ENCODE data around the gene KLHL29.
"Not testable (repeated sequence)": the region's sequence is repeated elsewhere in the genome, so short reads cannot be mapped to it uniquely, and the experiment has no call there.

The KLHL29 gene

DNA sequence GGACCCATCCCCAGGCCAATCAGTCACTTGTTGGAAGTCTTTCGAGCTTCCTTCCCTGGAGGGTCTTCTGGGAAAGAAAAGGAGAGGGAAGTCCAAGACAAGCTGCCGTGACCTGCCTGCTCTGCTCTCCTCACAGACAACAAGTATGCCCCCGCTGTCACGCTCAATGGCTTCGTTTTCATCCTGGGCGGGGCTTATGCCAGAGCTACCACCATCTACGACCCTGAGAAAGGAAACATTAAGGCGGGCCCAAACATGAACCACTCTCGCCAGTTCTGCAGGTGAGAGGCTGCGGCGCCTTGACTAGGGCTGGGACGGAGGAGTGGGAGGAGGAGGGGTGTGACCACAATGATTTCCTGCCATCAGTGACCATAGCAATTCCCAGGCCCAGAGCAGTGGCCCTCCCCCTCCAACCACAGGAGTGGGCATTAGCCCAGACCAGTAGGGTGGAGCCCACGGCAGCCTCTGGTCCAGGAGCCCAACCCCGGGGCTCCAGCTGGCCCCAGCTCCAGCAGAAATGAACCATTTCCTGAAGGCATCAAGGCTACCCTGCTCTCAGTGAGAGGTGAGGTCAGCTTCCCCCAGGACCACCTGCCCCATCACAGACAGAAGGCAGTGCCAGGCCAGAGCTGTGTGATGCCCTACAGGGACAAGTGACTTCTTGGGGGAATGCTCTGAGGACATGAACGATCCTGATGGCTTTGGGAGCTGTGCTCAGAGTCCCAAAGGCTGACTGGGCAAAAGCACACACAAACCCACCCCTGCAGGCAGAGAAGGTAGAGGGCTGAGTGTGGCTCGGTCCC, 318.8 kb downstream of the KLHL29 start:
- no peak for DNase-seq

DNA sequence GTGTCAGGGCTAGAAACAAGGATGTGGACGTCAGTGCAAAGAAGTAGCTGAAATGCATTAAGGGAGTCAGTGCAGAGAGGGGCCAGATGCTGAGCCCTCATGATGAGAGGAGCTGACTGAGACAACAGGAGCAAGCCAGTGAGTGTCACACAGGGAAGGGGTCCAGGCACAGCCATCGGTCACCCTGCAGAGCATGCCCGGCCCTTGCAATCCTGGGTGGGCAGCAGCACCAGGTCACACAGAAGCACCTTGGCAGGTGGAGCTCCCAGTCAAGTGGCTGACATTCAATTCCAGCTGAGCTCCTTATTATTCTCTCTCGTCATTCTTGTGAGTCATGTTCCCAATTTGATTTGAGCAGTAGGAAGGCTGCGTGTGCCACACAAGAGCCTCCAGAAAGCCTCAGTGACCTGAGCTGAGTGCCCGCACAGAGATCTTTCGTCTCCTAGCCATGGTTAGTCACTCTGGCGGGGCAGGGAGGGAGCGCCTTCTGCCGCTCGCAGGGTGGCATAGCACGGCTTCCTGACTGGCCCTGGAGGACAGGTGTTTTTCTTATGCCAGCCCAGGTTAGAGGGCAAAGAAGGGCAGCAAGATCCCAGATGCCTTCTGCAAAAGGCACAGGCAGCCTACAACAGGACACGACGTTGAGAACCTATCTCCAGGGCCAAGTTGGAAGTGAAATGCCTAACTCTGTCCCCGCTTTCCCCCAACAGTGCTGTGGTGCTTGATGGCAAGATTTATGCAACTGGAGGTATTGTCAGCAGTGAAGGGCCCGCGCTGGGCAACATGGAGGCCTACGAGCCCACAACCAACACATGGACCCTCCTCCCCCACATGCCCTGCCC, 321.0 kb downstream of the KLHL29 start:
- no peak for DNase-seq

DNA sequence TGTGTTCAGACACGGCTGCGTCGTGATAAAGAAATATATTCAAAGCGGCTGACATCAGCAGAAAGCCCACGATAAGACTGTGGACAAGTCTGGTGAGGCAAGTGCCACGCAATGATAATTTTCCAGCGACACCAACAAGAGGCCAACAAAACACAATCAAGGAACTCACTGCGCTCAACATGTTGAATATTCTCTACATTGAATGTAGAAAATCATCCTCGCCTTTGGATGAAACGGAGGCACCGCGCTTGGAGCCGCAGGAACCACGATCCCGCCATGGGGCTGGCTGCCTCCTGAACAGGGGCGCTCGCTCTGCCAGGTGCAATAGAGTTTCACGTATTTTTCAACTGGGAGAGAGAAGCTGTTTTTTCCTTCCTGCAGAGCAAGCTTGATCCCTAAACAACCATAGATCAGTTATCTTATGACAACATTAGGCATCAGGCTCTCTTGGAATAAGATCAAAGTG, 321.7 kb downstream of the KLHL29 start:
- DNase-seq, result no peak

DNA sequence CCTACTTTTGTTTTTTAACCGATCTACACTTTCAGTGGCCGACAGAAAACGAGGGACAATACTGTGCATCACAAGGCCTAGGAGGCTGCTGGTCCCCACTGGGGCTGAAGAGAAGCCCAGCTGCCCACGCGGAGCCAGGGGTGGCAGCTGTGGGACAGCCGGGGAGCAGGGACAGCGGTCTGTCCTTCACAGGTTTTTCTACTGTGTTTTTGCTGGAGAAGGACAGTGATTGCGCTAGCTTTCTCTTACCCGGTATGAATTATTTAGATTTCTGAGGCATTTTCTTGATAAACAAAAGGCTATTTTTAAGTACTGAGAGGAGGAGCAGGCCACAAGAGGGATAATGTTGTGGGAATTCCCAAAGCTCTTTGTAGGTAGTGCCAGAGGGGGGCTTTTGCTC, 322.1 kb downstream of the KLHL29 start:
- DNase-seq, result no peak

DNA sequence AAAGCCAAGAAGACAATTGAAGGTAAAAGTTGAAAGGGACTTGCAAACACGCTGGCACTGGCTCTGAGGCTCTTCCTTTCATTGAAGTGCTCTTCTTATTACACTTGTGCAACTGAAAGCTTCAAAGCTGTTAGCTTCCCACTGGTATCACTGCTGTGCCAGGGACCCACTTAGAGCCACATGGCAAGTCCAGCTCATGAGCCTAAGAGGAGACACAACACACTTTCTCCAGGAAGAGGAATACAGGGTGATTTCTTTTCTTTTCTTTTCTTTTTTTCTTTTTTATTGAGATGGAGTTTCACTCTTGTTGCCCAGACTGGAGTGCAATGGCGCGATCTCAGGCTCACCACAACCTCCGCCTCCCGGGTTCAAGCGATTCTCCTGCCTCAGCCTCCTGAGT, 323.8 kb downstream of the KLHL29 start:
- no peak for DNase-seq

DNA sequence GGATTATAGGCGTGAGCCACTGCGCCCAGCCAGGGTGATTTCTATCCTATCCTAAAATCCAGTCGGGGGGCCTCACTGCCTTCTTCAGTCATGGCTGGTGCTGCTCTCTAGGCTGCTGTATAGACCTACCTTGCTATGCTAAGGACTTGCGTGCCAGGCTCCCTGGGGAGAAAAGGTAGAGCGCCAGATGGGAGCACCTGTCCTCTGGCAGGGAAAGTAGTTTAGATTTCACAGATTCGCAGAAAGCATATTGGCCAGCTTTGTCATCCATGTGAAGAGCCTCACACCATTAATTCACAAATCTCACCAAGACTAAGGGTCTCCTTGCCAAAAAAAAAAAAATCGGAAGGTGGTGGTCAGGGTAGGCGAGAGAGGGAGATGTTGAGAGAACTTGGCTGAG, 324.3 kb downstream of the KLHL29 start:
- DNase-seq, result no peak

DNA sequence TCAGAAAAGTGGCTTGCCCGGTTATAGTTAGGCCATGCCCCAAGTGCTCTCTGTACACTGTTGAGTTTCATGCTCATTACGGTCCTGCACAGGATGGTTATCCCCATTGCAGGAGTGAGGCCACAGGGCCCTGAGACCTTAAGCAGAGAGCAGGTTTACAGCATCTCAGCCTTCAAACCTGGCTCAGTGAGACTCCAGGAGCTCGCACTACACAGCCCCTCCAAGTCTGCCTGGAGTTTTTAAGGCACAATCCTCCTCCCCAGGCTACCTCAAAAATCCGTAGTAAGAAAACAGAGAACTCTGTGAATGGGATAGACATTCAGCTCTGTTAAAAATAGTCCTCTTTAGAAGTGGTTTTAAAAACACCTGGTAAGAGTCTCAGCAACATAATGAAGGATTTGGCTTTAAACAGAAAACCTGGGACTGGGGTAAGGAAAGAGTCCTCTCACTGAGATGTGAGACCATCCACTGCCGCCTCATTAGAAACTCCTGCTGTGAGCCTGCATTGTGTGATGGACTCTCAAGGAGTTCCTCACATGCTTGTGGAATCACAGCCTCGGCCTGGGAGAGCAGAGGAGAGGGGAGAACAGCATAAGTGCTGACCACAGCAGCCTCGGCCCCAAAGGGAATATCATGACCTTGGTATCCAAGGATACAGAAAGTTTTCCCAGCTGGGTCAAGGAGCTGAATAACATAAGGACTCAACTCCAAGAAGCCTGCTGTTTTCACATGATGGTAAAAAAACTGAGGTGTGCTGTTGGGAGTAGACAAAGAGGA, 327.2 kb downstream of the KLHL29 start:
- no peak for DNase-seq

DNA sequence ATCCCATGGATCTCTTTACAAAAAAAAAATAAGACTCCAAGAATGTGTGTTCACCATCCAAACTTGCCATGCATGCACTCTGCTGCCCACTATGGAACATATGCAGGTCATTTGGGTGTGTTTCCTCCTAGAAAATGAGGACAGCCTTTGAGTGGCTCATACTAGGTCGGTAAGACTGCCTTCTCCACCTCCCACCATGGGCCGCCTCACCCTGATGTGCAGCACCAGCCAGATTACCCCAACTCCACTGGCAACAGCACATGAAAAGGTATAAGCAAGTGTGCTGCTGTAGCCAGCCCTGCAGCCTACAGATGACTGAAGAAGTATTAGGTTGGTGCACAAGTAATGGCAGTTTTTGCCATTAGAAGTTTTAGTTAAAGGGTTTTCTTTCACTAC, 327.8 kb downstream of the KLHL29 start:
- DNase-seq, result no peak

DNA sequence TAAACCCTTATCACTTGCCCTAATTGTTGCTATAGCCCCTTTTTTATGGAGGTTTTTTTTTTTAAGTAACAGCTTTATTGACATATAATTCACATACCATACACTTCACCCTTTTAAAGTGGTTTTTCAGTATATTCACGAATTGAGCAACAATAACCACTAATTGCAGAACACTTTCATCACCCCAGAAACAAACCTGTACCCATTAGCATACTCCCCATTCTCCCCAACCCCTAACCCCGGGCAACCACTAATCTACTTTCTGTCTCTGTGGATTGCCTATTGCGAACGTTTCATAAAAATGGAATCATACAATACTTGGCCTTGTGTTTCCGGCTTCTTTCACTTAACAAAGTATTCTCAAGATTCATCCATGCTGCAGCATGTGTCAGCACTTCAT, 328.4 kb downstream of the KLHL29 start:
- DNase-seq, result no peak

DNA sequence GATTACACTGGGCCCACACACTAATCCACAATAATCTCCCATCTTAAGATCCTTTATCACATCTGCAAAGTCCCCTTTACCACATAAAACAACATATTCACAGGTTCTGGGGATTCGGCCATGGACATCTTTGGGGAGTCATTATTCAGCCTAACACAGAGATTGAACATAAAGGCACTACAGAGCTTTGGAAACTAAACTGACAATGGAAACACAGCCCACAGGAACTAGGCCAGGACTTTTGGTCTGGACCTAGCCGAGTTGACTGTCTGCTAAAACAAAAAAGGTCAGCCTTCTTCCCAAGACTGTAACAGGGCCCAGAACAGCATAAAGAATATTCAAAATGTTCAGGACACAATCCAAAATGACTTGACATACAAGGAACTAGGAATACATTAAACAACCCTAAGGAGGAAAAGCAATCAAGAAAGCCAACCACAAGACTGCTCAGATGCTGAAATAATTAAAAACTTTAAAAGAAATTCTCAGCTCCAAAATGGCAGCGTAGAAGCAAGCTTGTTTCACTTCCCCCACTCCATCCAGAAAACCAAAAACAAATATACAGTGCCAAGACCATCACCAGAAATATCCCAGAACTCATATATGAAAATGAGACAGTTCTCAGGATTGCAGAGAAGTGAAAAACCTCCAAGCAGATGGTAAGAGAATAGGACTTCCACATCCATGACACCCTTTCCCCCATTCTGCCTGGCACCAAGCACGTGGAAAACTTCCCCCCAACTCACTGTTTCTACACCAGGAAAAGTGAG, 334.1 kb downstream of the KLHL29 start:
- no peak for DNase-seq

DNA sequence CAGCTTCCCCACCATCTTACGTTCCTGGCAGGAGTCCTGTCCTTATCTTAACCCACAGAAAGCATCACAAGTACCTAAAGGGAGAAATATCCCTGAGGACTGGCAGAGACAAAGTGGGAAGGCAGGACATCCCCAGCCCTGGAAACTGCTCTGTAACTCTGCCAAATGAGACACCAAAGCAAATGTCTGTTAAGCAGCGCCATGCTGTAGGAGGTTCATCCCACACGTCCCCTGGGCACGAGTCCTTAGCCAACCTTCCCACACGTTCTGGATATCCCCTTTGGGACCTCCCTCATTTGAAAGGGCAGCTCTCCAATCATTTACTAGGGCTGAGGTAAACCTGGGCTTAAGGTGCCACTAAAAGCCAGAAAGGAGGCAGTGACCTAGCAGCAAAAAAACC, 334.7 kb downstream of the KLHL29 start:
- no peak for DNase-seq

DNA sequence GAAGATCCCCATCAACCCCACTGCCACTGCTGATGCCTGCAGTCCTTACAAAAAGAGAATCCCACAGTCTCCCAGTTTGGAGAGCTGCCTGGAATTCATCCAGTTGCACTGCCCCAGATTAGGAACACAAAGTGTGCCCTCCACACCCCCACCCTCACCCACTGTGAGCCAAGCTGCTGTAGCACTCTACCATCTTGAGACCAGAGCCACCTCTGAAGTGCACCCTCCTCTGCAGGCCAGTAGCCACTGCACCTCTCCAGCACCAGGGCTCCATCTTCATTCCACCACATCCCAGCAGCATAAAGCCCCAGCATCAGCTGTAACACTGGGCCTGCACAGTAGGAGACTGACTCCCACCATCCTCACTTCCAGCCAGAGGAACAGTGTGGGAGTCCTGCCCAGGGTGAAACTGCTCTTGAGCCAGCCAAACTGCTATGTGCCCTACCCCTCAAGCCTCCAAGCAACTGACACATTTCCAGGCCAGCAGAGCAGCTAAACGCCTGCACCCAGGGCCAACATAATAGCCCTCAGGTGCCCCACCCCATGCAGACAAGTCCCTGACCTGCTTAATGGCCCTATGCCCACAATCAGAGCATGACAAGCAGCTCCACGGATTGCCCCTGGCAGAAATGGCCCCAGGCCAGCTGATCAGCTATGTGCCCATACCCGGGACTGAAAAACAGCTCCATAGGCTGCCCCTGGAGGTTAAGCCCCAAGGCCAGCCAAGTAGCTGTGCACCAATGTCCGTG, 335.9 kb downstream of the KLHL29 start:
- DNase-seq, result no peak

DNA sequence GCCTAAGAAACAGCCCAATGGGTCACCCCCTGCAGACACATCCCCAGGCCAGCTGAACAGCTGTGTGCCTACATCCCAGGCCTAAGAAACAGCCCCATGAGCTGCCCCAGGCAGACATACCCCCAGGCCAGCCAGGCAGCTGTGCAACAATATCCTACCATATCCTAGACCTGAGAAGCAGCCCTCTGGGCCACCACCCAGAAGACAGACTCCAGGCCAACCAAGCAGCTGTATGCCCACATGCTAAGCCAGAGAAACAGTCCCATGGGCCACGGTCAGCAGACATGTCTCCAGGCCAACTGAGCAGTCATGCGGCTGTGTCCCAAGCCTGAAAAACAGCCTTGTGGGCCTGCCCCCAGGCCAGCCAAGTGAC, 336.5 kb downstream of the KLHL29 start:
- no peak for DNase-seq

DNA sequence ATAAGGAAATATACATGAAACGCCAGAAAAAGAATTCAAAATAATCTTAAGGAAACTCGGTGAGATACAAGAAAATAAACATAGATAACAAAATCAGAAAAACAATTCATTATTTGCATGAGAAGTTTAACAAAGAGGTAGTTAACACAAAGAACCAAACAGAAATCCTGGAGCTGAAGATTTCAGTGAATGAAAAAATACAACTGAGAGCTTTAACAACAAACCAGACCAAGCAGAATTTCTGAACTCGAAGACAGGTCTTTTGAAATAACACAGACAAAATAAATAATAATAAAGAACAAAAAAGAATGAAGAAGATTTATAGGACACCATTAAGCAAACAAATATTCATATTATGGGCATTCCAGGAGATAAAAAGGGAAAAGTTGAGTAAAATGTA, 337.3 kb downstream of the KLHL29 start:
- DNase-seq, result no peak

DNA sequence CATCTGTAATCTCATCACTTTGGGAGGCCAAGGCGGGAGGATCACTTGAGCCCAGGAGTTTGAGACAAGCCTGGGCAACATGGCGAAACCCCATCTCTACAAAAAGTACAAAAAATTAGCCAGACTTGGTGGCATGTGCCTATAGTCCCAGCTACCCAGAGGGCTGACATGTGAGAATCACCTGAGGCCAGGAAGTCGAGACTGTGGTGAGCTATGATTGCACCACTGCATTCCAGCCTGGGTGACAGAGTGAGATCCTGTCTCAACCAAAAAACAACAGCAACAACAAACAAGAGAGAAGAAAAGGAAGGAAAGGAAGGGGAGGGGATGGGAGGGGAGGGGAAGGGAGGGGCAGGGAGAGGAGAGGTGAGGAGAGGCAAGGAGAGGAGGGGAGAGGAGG, 338.1 kb downstream of the KLHL29 start:
- DNase-seq, result not testable (repeated sequence)

DNA sequence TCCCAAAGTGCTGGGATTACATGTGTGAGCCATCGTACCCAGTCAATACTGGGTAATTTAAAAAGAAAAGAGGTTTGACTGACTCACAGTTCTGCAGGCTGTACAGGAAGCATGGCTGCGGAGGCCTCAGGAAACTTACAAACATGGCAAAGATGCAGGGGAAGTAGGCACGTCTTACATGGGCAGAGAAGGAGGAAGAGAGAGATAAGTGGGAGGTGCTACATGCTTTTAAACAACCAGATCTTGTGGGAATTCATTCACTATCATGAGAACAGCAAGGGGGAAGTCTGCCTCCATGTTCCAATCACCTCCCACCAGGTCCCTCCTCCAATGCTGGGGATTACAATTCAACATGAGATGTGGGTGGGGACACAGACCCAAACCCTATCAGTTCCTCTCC, 349.4 kb downstream of the KLHL29 start:
- DNase-seq, result no peak

DNA sequence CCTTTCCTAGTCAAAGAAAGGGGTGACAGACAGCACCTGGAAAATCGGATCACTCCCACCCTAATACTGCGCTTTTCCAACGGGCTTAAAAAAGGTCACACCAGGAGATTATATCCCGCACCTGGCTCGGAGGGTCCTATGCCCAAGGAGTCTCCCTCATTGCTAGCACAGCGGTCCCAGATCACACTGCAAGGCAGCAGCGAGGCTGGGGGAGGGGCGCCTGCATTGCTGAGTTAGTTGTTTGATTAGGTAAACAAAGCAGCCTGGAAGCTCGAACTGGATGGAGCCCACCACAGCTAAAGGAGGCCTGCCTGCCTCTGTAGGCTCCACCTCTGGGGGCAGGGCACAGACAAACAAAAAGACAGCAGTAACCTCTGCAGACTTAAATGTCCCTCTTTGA, 351.8 kb downstream of the KLHL29 start:
- DNase-seq, result not testable (repeated sequence)

DNA sequence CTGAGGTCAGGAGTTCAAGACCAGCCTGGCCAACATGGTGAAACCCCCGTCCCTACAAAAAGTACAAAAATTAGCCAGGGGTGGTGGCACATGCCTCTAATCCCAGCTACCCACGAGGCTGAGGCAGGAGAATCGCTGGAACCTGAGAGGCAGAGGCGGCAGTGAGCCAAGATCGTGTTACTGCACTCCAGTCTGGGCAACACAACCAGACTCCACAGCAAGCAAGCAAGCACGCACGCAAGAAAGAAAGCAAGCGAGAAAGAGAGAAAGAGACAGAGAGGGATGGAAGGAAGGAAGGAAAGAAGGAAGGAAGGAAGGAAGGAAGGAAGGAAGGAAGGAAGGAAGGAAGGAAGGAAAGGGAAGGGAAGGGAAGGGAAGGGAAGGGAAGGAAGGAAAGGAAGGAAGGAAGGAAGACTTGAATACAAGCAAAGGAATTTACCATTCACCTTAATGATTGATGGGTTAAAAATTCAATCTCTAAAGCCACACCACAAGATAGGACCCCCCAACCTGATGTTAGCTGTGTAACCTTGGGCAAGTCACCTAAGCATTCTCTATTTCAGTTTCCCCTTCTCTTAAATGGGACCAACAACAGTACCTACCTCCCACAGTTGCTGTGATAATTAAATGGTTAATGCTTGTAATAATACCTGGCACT, 360.2 kb downstream of the KLHL29 start:
- no peak for DNase-seq

DNA sequence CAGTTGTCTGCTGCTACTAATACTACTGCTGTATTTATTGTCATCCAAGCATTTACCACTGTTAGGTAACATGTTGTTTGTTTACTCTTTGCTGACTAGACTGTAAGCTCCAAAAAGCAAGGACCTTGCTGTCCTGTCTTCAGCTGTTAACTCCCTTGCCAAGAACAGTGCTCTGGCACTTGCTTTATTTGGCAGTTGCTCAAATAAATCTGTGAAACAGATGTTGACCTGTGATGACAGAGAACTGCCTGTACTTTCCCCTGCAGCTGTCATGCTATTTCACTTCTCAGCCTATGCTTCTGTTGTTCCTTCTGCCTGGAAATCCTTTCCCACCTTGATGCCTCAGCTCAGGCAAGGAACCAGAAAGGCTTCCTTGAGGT, 360.7 kb downstream of the KLHL29 start:
- DNase-seq, result no peak

DNA sequence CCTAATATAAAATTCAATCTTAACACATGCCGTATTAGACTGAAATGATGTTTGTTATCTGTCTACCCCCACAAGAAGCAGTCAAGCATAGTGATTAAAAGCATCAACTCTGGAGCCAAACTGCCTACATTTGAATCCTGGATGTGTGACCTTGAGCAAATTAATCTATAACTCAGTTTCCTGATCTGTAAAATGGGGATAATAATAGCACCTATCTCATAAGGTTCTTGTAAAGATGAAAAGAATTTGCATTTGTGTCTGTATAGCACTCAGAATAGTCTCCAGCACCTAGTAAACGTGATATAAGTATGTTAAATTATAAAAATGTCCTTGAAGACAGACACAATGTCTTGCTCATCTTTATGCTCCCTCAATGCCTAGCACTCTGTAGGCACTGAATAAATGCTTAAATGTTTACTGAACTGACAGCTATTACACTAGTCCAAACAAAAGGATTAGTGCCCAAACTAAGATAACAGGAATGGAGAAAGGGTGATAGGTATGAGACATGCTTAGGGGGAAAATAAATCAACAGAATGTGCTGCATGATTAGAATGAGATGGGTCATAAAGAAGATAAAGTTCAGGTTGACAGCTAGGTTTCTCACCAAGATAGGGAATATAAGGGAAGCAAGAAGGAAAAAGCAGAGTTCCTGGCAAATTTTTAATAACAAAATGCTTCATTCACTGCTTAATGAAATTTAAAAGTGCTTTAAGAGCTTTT, 361.3 kb downstream of the KLHL29 start:
- DNase-seq, result no peak

Measured in stimulated activated CD4-positive, alpha-beta T cell treated with anti-CD3 and anti-CD28 coated beads, Interleukin-2, amount 100 ng/mL, for 24 hours (primary cell).